ENCODE measurements around the gene DET1.
"Not testable (repeated sequence)": the region's sequence is repeated elsewhere in the genome, so short reads cannot be mapped to it uniquely, and the experiment has no call there.

- TF ChIP-seq CTCF (conservative IDR thresholded peaks at IDR 0.05; ENCODE audit: low read length); EZH2phosphoT487 (IDR thresholded peaks at IDR 0.05; ENCODE audit: borderline replicate concordance): not testable (repeated sequence)
Observed at GRCh38 chr15:88473661-88474293, 72.7 kb downstream of the DET1 start.
